HG02981 (cell line): Measurements from ENCODE around the gene FBXL14.

Source experiments
- ATAC-seq: cut with Tn5 transposase; IDR thresholded peaks from one replicate; pipeline ENCODE4 v1.9.1; 2021; ENCODE audit warnings: mild to moderate bottlenecking, moderate library complexity; ENCODE audit not compliant: unreplicated experiment

The FBXL14 gene

DNA sequence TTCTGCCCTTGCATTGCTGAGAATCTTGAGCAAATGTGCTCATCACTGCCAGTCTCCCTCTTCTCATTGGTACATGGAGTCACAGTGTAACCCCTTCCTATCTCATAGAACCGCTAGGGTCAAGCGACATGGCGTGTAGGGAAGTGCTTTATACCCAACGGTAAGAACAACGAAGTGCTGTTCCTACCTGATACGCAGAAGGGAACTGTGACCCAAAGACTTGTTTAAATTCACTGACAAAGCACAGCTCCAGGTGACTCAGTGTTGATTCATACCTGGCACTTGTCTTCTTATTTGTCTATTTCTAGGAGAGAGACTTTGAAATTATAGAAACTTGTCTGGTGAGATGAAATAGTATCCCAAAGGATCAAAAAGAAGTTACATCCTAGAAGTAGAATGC is 53.7 kb downstream of the FBXL14 start:
- ATAC-seq, result no peak

DNA sequence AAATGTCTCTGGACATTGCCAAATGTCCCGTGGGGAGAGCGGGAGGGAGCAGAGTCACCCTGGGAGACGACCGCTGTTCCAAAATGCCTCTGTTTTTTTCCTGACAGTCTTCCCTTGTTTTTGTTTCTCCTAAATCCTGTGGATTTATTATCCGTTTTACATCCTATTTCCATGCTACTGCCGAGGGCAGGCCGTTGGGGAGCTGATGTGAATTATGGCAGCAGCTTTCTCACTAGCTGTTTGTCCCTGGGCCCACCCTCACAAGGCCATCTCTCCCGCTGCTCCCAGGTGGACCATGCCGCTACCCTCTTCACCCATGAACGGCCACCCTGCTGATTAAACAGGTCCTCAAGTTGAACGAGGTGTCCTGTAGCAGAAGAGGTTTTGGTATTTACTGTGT is 55.2 kb downstream of the FBXL14 start:
- ATAC-seq, result no peak

DNA sequence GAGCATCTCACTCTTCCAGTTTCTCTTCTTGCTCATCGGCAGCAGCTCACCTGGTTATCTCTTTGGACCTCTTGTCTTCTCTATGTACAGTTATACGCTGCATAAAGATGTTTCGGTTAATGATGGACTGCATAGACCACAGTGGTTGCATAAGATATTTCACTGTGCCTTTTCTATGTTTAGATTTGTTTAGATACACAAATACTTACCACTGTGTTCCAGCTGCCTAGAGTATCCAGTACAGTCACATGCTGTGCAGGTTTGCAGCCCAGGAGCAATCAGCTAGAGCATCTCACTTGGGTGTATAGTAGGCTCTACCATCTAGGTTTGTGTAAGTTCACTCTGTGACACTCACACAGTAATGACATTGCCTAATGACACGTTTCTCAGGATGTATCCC is 57.6 kb downstream of the FBXL14 start:
- ATAC-seq, result no peak

DNA sequence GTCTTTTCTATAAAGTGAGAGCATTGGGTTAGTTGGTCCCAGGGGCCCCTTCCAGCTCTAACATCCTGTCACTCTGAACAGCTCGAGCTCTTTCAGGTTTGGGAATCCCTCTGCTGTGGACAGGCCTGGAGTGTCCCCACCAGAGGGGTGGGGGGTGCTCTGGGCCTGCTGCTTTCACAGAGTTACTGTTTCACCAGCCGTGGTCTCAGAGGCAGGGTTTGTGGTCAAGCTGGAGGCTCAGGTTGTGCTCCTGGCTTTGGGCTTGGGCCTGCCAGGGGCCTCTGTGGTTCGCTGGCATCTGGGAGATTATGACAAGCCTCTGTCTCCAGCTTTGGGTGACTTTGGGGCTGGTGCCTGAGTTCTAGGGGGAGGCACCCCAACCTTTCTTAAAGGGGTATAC is 59.6 kb downstream of the FBXL14 start:
- ATAC-seq, result peak; percentile 27

DNA sequence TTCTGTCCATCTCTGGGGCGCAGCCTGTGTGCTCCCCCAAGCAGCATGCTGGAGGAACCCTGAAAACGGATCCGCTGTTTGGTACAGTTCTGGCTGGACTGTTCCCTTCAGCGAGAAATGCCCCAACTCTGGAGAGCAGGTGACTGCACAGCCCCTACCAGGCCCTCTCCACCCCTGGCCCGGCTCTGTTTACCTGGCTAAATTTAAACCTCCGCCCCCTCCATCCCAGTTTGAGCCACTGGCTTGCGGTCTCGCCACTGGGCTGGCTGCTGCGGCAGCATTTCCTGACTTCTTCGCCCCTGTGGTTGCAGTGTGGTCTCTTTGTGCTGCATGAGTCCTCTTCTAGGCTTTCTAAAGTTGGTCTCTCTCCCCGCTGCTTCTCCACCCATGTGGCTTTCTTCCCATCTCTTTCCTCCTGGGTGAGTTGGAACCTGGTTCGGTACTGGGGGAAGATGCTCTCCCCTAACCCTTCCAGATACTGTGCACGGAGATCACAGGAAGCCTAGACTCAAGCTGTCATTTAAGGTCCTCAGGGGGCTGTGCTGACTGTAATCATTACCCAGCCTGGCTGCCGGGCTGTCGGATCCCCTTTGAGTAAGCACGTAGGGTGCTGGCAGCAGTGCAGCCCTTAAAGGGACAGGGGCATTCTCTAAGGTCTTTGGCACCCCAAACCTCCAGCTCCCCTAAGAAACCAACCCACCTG is 60.6 kb downstream of the FBXL14 start:
- ATAC-seq, result peak; percentile 55

DNA sequence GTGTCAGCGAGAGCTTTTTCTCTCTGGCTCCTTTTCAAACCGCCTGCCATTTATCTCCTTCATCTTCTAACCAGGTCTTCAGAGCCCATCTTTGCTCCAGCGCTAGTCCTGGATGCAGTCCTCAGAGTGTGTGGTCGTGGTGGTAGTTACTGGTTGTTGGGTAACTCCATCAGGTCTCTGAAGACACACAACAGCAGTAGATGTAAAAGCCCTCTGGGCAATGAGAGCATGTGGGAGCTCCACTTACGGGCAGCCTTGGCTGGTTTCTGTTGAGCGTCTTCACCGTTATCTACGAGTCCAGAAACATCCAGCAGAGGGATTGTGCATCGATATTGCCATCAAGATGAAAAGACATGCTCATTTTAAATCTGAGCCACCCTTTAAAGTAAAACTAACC is 61.2 kb downstream of the FBXL14 start:
- peak; percentile 14 for ATAC-seq

DNA sequence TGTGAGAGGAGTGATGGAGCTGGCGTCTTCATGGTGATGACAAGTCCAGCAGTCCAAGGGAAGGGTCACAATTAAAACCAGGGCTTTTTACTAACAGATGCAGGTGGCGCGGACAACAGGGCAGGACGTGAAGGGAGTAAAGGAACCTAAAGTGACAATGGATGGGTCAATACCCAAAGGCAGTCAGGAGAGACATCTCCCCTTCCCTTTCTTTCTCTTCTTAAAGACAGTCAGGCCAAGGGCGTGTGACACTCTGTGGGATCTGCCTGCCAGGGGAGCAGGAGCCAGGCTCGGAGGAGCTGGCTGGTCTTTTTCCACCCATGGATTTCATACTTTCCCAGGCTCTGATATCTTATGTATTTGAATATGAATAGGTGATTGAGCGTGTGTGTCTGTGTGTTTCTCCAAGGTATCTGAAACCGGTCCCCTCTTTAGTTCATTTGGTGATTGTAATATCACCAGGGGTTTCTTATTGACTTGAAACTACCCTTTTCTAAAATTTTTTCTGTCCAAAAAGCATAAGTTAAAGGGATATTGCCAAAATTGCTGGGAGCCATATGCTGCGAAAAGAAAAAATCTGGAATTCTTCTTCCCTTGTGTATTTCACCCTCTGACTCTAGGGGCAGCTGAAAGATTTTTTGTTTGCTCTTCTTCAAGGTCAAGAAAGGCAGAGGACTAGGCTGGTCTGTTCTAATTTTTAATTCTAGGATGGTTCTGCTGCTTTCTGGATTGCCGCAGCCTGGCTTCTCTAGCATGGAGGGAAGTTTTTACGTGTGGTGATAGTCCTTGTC is 61.8 kb downstream of the FBXL14 start:
- no peak for ATAC-seq

DNA sequence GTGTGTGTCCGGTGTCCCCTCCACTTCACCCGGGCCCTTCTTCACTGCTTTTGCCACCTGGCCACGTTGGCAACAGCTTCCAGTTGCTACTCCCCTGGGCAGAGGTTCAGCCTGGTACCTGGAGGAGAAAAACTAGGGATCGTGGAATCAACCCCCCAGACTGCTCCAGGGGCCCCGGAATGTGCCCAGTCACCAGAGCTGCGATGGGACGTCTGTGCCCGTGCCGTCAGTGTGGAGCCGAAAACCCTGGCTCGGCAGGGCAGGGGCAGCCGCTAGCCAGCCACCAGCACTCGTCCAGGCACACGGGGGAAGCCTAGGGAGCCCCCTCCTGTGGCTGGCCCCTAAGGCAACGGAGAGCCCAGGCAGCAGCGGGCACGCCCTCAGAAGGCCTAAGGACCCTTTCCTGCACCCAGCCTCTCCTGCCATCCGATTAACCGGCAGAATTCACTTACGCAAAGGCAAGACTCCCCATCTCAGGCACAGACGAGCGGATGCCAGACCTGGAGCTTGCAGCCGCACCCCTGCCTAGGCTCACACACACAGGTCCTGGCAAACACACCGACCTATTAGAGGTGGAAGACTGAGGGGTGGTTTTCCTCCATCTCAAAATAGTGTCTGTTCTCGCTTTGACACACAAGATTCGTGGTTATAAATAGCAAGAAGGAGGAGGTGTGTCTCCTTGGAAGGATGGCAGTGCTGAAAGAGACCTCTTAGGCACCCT is 62.6 kb downstream of the FBXL14 start:
- no peak for ATAC-seq

DNA sequence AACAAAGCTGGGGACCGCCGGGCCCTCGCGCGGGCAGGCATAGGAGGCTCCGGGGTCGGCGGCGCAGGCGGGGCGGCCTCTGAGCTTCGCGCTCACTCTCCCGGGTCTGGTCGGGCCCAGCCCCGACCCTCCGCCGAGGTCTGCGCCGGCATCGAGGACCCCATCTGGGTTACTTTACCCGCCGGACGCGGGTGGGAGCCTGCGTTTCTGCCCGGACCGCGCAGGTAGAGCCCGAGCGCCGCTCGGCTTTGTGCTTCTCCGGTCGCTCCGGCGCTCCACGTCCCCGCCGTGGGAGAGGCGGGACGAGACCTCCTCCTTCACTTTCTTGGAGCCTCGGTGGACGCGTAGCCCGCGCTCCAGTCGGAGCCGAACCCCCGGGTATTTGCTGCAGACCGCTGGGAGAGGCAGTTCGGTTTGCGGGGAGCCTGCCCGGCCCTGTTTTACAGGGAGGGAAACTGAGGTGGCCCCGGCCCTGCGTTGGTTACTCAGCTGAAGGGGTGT is 63.2 kb downstream of the FBXL14 start:
- no peak for ATAC-seq

DNA sequence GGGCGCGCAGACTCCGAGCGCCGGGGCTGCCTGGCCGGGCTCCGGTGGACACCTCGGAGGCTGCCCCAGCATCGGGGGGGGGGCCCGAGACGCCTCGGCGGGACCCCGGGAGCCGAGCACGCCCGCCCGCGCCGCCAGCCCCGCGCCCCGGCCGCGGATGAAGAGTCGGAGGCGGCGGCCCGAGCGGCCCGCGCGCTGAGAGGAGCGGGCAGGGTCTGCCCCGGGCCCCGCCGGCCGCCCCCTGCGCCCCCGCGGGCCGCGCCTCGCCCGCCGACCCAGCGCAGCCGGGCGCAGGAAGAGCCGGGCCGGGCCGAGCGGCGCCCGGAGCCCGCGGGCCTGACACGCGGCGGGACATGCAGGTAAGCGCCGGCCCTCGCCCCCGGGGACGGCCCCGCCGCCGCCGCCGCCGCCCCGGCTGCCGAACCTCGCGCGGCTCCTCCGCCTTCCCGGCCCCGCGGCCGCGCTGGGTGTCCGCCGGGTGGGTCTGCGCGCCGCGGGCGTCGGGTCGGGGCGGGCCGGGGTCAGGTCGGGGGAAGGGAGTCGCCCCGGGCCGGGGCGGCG is 63.7 kb downstream of the FBXL14 start:
- ATAC-seq, result no peak

DNA sequence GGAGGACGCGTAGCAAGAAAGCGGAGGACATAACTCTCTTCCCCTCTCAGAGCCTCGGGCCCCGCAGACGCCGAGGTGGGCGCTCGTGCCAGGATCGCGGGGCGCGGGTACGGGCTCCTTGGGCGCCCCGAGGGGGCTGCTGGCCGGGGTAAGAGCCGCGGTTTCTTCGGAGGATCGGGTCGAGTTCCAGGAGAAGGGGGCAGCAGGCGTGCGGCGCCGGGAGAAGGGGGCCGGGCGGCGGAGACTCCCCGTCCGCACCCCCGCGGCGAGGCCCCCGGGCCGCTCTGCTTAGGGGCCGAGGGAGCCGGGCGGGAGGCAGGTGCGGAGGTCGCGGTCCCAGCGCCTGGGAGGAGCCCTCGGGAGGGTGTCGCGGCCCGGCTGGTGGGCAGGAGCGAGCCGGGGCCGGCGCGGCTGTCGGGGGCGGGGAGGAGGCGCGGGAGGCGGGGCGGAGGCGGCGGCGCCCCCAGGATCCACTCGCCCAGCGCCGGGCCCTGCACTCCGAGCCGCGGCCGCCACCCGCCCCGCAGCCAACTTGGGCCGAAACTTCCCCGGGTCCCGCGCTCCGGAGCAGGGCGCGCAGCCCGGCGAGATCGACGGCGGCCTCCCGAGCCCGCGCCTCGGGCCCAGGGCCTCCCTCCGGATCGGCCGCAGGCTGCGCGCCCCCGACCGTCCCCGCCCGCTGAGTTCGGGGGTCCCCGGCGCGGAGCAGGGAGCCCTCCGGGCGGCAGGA is 64.4 kb downstream of the FBXL14 start:
- no peak for ATAC-seq

DNA sequence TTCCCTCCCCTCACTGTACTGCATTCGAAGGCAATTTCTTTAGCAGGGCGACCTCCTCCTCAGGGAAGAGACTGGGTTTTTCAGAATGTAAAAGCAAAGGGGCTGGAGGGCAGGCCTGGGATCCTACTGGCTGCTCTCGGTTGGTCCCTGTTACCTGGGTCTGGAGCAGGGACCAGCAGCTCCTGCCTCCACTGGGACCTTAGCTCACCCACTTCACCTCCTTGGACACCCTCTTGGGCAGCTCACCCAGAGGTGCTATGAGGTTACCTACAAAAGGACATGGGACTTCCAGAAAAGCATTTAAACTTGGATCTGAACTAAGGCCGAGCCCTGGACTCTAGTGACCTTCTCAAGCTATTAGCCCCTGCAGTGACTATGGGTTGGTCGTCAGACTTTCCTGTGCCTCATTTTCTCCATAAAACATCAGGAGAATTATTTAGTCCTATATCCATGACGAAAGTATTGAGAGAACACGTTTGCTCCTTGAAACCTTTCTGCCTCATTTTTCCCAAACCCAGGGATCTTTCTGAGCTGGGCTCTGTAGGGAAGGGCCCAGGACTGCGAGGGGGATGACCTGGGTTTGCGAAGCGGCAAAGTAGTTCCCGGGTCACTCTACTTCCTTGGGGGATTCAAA is 65.0 kb downstream of the FBXL14 start:
- ATAC-seq, result no peak

DNA sequence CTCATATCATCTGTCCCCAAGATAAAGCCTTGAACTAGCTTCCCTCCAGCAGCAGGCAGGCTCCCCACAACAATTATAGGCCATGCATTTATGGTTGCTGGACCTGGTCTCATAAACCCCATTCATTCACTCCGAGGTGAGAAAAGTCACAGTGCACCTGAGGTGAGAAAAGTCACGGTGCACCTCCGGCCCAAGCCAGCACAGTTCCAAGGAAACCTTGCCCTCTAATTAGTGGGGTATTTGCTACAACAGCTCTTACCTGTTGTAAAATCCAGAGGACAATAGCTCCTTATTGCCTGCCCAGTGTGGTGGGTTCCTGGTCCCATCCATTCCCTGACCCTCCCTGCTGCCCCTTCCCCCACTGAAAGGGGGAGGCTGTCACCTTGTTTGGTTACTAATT is 65.6 kb downstream of the FBXL14 start:
- ATAC-seq, result no peak

DNA sequence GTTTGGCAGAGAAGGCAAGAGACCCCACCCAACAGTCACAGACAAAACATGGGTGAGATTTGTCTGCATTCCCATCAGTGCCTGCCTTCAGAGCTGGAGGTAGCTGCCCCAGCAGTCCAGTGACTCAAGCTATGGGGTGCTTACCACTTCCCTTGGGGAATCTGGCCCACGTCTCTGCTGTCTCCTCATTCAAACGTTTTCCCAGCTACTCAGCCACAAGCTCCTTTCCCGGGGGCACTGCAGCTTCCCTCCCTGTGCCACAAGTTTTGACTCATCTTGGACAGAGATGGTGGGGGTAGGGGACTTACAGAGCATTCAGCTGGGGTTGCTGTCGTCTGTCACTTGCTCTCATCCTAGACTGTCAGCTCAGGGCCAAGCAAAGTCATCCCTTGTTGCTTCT is 66.6 kb downstream of the FBXL14 start:
- no peak for ATAC-seq

DNA sequence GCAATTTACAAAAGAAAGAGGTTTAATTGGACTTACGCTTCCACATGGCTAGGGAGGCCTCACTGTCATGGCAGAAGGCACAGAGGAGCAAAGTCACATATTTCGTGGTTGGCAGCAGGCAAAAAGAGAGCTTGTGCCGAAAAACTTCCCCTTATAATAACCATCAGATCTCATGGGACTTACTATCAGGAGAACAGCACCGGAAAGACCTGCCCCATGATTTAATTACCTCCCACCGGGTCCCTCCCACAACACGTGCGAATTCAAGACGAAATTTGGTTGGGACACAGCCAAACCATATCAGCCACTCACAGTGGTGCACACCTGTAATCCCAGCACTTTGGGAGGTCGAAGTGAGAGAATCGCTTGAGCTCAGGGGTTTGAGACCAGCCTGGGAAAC is 68.5 kb downstream of the FBXL14 start:
- no peak for ATAC-seq

DNA sequence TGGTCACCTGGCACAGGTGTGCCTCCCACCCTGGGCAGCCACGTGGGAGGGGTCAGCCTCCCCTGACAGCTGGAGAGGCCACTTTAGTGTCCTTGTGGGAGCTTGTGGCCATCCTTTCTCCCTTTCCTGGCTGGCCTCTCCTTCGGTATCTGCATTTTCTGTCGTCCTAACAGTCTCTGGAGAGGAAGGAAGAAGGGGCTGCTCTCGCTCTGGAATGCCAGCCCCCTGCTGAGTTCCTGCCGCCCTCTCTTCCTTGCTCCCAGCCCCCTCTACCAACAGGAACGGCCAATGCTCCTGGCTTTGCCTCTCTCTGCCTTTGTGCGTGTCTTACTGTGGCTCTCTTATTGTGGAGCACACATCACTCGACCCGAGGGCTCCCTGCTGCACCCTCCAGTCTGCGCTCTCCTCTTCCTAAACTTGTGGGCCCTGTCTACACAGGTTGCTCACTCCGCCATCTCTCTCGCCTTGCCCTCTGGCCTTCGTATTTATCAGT is 70.8 kb downstream of the FBXL14 start:
- no peak for ATAC-seq

DNA sequence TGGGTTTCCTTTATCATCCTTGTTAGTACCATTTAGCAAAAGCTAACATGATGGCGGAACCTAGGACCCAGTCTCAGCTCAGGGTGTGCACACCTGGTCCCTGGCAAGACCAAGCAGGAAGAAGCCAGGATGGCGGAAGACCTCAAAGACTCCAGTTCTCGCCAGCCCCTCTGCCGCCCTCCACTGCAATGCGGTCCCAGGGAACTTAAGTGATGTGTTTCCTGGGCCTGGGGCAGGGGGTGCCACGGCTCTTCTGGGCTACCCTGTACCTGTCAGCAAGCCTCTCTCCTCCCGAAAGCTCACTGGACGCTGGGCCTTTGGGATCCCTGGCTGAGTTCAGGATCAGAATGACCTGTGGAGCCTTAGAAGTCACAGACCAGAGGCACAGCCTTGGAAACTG is 71.3 kb downstream of the FBXL14 start:
- no peak for ATAC-seq

DNA sequence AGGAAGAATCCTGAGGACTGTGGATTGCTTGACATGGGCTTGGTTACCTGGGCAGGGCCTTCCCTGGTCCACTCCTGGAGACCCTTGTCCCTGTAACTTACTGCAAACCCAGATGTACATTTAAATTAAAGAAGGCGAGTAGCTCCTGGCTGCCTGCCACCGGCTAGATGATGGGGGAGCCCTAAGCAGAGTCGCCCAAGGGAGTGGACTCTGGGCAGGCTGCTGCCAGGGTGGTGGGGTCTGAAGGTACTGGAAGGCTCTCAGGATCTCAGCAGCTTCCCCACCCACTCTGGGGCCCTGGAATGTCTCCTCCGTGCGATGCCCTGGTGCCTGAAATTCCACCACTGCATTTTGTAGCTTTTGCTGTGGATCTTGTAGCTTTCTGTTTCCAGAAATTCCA is 74.7 kb downstream of the FBXL14 start:
- ATAC-seq, result no peak

DNA sequence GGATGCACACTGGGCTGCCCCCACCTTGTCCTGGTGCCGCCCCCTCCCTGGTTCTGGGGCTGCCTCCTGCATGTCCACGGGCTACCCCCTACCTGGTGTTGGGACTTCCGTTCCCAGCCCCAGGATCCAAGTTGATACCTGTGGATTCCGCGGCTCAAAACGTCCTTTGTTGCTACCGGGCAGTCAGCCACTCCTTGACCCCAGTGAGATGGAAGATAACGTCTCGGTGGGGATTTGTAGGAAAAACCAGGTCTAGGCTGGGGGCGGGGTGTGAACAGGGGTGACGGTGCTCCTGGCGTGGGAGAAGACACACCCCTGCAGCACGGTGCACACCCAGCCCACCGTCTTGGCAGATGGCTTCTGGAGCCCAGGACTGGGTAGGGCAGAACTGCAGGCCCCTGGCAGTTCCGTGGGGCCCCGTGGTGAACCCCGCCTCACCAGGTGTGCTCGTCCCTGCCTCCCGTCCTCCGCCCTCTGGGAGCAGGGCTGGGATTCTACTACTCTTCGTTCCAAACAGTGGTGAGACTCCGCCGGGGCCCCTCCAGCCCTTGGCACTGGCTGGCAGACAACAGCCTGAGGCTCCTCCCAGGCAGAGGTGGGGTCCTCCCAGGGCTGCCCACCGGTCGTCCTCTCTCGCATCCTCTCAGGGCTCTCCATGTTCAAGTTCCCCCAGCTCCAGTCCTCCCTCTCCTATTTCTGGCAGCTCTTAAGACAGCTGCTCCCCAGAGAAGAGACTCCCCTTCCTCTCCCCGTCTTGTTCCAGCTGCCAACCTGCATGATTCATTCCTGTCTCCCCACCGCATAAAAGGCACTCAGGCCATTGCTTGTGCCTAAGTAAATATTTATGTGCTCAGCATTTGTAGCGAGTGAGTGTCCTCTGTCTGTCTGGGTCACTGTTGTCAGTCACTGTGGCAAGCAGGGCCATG is 75.5 kb downstream of the FBXL14 start:
- no peak for ATAC-seq
